GM12892 (cell line): ENCODE data around the gene PCDHB6.

ENCODE experiments used
- POLR2A ChIP-seq: IDR thresholded peaks from 2 replicates; pipeline ENCODE4 v1.6.1; 2011; ENCODE audit warnings: low read depth, low read length, control low read depth
- POLR2AphosphoS5 ChIP-seq: IDR thresholded peaks from 2 replicates; pipeline ENCODE4 v1.6.1; 2011; ENCODE audit warnings: low read depth, low read length, control low read depth

- TF ChIP-seq POLR2AphosphoS5 (no peak), POLR2A (no peak)
Measured at GRCh38 chr5:141135718-141136266, 14.1 kb upstream of the PCDHB6 start.
